Measurements from ENCODE around the gene IKZF5.

- peak; percentile 92 for TF ChIP-seq CTCF (conservative IDR thresholded peaks at IDR 0.05; ENCODE audit: low read length)
- TF ChIP-seq EZH2phosphoT487 (IDR thresholded peaks at IDR 0.05; ENCODE audit: borderline replicate concordance, low read depth, low read length), result no peak
Measured at GRCh38 chr10:123043409-123043925, 34.9 kb upstream of the IKZF5 start.

All from OCI-LY7 (cell line).